Cardiac muscle cell (in vitro differentiated cells and primary cell): ENCODE data around the gene RFTN1. TPM values are rescaled to one million over a fixed set of nuclear protein-coding genes. Genes with fewer than 3 reads are reported as not detected.

Experiments used
- DNase-seq, 2 donors: peaks; one replicate each; pipeline versions ENCODE4 v3.0.0 to v3.0.0-alpha.2; 2010 to 2017; ENCODE audit warnings: low read depth in 1 of 2, low spot score in 1 of 2
- H3K27ac ChIP-seq: fragments of 200-600 bp; sonication (generic); 2 replicates; pipeline ENCODE4 v1.5.1; 2016
- H3K27me3 ChIP-seq: fragments of 200-600 bp; sonication (generic); 2 replicates; pipeline ENCODE4 v1.6.0; 2016; ENCODE audit warnings: control low read depth
- H3K36me3 ChIP-seq: fragments of 200-600 bp; sonication (generic); 2 replicates; pipeline ENCODE4 v1.5.1; 2016; ENCODE audit warnings: control low read depth
- H3K4me1 ChIP-seq: fragments of 200-600 bp; sonication (generic); 2 replicates; pipeline ENCODE4 v1.8.1; 2017; ENCODE audit warnings: low read depth, mild to moderate bottlenecking, mixed run types
- H3K4me3 ChIP-seq: fragments of 200-600 bp; sonication (generic); 2 replicates; pipeline ENCODE4 v1.5.1; 2016; ENCODE audit warnings: mild to moderate bottlenecking
- H3K9me3 ChIP-seq: fragments of 200-600 bp; sonication (generic); 2 replicates; pipeline ENCODE4 v1.5.1; 2017; ENCODE audit warnings: low read depth, mild to moderate bottlenecking, control low read depth
- polyA plus RNA-seq: library from polyadenylated mRNA; unstranded; fragments of >200 nt; fragmentation: Nextera tagmentation; extraction: Ambion mirVana; gene quantifications from 2 replicates; pipeline ENCODE4 v1.2.1, GENCODE V29; 2016
- total RNA-seq: library from RNA; depleted of rRNA; stranded (reverse); fragments of >200 nt; gene quantifications from 2 replicates; pipeline ENCODE4 v1.2.3, GENCODE V29; 2016
- TF ChIP-seq, protein P1 (sequence below): IDR thresholded peaks from 2 replicates; pipeline ENCODE4 v1.5.1; 2012; ENCODE audit warnings: low read depth, mild to moderate bottlenecking, low read length

The RFTN1 gene
- total and polyA plus RNA-seq, 2 experiments from 2014 or later, result 30.6 to 42.4 TPM

DNA sequence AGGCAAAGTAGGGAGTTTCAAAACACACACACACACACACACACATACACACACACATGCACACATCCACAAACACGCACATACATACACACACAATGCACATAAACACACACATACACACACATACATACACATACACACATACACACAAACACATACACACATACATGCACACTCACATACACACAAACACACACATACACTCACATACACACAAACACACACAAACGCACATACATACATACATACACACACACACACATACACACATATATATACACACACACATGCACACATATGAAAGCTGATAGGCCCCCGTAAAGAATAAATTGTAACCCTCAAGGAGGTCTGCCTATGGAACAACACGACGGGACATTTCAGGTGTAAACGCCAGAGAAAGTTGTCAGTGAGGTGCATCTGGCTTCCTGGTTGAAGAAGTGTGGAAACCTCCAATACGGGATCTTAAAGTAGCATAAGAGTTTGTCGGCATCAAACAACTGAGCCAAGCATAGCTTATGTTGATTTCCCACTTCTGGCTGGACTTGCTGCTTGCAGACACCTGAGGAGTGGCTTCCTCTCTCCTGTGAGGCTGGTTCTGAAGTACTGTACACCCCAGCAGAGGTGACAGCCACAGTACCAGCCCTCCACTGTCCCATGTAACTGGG, 5.8 kb downstream of the RFTN1 start:
- Histone ChIP-seq H3K27me3 (no peaks in the 10 kb centered on the region), H3K4me1 (peaks cover 58% of the 10 kb centered on the region), H3K9me3 (no peaks in the 10 kb centered on the region), H3K4me3 (no peak overlapping the region), H3K27ac (no peak overlapping the region), H3K36me3 (no peaks in the 10 kb centered on the region)
- TF ChIP-seq, protein P1, sequence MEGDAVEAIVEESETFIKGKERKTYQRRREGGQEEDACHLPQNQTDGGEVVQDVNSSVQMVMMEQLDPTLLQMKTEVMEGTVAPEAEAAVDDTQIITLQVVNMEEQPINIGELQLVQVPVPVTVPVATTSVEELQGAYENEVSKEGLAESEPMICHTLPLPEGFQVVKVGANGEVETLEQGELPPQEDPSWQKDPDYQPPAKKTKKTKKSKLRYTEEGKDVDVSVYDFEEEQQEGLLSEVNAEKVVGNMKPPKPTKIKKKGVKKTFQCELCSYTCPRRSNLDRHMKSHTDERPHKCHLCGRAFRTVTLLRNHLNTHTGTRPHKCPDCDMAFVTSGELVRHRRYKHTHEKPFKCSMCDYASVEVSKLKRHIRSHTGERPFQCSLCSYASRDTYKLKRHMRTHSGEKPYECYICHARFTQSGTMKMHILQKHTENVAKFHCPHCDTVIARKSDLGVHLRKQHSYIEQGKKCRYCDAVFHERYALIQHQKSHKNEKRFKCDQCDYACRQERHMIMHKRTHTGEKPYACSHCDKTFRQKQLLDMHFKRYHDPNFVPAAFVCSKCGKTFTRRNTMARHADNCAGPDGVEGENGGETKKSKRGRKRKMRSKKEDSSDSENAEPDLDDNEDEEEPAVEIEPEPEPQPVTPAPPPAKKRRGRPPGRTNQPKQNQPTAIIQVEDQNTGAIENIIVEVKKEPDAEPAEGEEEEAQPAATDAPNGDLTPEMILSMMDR, result no peak
- no peak for DNase-seq

DNA sequence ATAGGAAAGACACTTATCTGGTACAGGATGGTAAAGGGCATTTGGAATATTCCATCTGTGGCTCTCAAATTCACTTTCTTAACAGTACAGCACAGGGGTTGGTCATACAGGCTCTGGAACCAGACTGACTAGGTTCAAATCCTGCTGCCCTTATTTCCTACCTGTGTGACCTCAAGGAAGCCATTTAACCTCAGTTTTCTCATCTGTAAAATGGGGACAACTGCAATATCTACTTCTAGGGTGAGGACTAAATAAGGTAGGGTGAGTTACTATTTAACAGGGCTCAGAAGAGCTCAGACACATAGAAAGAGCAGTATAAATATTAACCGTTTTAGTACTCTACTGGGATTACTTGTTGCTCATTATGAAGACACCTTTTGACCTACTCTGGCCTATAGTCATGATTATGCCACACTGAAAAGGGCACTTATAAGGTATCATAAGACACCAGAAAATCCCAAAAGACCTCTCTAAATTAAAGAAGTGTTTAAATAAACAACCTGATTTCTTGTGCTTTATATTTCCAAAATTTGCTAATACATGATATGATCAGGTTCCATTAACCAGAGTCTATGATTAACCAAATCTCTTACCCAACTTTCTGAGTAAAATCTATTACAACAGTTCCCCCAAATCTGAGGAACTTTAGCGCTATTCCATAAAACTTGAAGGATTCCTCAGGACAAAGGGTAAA, 6.5 kb downstream of the RFTN1 start:
- TF ChIP-seq, protein P1, result no peak
- peaks cover 57% of the 10 kb centered on the region for H3K4me1 ChIP-seq
- H3K27ac ChIP-seq, result no peak overlapping the region
- no peaks in the 10 kb centered on the region for H3K36me3 ChIP-seq
- no peak for DNase-seq
- H3K27me3 ChIP-seq, result no peaks in the 10 kb centered on the region
- H3K9me3 ChIP-seq, result no peaks in the 10 kb centered on the region
- H3K4me3 ChIP-seq, result no peak overlapping the region

DNA sequence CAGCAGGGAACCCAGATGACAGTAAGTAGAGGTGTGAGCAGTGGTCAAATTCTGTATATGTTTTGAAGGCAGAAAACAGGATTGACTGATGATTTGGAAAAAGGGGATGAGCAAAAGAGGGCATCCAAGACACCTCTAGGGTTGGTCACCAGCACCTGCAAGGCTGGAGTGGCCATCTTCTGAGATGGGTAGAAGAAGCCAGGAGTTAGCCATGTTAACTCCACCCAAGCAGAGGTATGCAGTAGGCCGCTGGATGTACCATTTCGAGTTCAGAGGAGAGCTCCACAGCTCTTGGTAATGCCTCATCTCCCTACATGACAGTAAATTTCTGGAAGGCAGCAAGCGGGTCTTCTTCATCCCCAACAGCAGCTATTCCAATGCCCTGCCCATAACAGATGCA, 7.0 kb downstream of the RFTN1 start:
- H3K27me3 ChIP-seq, result no peaks in the 10 kb centered on the region
- no peak overlapping the region for H3K27ac ChIP-seq
- no peak for DNase-seq

DNA sequence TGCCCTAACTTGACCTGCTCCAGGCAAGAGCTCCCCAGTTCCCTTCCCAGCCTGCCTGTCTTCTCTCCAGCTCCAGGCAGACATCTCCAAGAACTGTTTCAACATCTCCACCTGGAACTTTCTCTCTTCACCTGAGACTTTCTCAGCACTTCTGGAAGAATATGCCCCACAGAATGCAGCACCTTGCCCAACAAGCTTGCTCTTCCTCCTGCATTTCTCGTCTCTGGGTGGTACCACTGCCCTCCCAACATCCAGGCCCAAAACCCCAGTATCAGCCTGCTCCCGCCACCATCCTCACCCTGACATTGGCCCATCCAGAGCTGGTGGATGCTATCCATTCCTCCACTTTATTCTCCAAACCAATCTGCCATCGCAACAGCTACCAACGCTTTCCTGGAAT, 8.8 kb downstream of the RFTN1 start:
- no peaks in the 10 kb centered on the region for H3K9me3 ChIP-seq
- no peak for DNase-seq
- H3K36me3 ChIP-seq, result no peaks in the 10 kb centered on the region
- H3K27ac ChIP-seq, result no peak overlapping the region
- H3K4me3 ChIP-seq, result no peak overlapping the region
- no peaks in the 10 kb centered on the region for H3K27me3 ChIP-seq
- peaks cover 40% of the 10 kb centered on the region for H3K4me1 ChIP-seq
- TF ChIP-seq, protein P1, result no peak

More for the DNA sequence above, 7.0 kb downstream of the RFTN1 start:
- TF ChIP-seq, protein P1, result no peak
- H3K4me3 ChIP-seq, result no peak overlapping the region
- no peaks in the 10 kb centered on the region for H3K9me3 ChIP-seq
- no peaks in the 10 kb centered on the region for H3K36me3 ChIP-seq
- H3K4me1 ChIP-seq, result peaks cover 52% of the 10 kb centered on the region

DNA sequence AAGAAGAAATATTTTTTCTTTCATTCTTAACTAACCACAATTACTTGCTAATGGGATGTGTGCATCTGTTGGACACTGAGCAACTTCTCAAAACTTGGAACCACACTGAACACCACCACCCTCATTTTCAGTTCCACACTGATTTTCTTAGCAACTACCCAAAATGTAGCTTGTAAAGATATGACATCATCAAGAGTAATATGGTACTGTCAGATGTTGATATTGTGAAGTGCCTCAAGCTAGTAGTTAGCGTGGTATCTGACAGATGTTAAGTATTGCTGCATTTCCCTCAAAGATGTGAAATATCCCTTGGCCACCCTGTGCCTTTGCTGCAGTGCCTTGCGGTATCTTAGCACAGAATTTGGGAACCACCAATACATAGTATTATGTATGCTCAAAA, 9.3 kb downstream of the RFTN1 start:
- DNase-seq, result no peak
- Histone ChIP-seq H3K4me1 (peaks cover 35% of the 10 kb centered on the region), H3K27ac (no peak overlapping the region), H3K27me3 (no peaks in the 10 kb centered on the region), H3K9me3 (no peaks in the 10 kb centered on the region), H3K4me3 (no peak overlapping the region), H3K36me3 (no peaks in the 10 kb centered on the region)
- TF ChIP-seq, protein P1, result no peak
